GM21528 (cell line): ENCODE measurements around the gene ZNF22.

Experiments
- ATAC-seq: cut with Tn5 transposase; IDR thresholded peaks from one replicate; pipeline ENCODE4 v1.9.1; 2021; ENCODE audit warnings: mild to moderate bottlenecking, moderate library complexity; ENCODE audit not compliant: unreplicated experiment, low FRiP score

ZNF22 gene

GRCh38 chr10:45000752-45001380 lies at the start of gene ZNF22:
ZNF22 (plus strand) TSS chr10:45000923; CDS start chr10:45003369, 2,446 bp downstream.
- ATAC-seq = peak; percentile 82

- no peak for ATAC-seq
These were observed 49.0 kb upstream of the ZNF22 start for GRCh38 chr10:44951576-44952226.

- ATAC-seq = no peak
These were observed 47.9 kb upstream of the ZNF22 start for GRCh38 chr10:44952779-44953231.

- ATAC-seq = no peak
These were observed 46.7 kb upstream of the ZNF22 start for GRCh38 chr10:44954042-44954441.

GRCh38 chr10:44954962-44955361 lies 45.8 kb upstream of the ZNF22 start:
- no peak for ATAC-seq

- ATAC-seq = no peak
These were observed 45.2 kb upstream of the ZNF22 start for GRCh38 chr10:44955413-44956070.

GRCh38 chr10:44956226-44956625 lies 44.5 kb upstream of the ZNF22 start:
- no peak for ATAC-seq

- no peak for ATAC-seq
These were observed 43.7 kb upstream of the ZNF22 start for GRCh38 chr10:44956717-44957706.

GRCh38 chr10:44958196-44958897 lies 42.4 kb upstream of the ZNF22 start:
- no peak for ATAC-seq

GRCh38 chr10:44958898-44959246 lies 41.9 kb upstream of the ZNF22 start:
- no peak for ATAC-seq

- ATAC-seq = peak; percentile 98
These were observed 41.3 kb upstream of the ZNF22 start, which contains the start of gene RASSF4 for GRCh38 chr10:44959247-44960087. RASSF4 (plus strand) TSS chr10:44959802; CDS start chr10:44970203, 10,401 bp downstream.

GRCh38 chr10:44960088-44960460 lies 40.6 kb upstream of the ZNF22 start:
- no peak for ATAC-seq

GRCh38 chr10:44960482-44961229 lies 40.1 kb upstream of the ZNF22 start:
- no peak for ATAC-seq

GRCh38 chr10:44961230-44961571 lies 39.5 kb upstream of the ZNF22 start:
- no peak for ATAC-seq

- no peak for ATAC-seq
These were observed 38.6 kb upstream of the ZNF22 start for GRCh38 chr10:44961931-44962750.

- ATAC-seq = no peak
These were observed 37.6 kb upstream of the ZNF22 start for GRCh38 chr10:44962870-44963738.
